GM12873 (cell line): Measurements from ENCODE around the gene RALGPS2.

Source experiments
- TF ChIP-seq, protein P1 (sequence below): IDR thresholded peaks from 2 replicates; pipeline ENCODE4 v1.5.1; 2012; ENCODE audit warnings: low read depth, mild to moderate bottlenecking, moderate library complexity, low read length, control low read depth; ENCODE audit not compliant: insufficient read depth; ENCODE audit errors: missing control alignments

Gene RALGPS2

DNA sequence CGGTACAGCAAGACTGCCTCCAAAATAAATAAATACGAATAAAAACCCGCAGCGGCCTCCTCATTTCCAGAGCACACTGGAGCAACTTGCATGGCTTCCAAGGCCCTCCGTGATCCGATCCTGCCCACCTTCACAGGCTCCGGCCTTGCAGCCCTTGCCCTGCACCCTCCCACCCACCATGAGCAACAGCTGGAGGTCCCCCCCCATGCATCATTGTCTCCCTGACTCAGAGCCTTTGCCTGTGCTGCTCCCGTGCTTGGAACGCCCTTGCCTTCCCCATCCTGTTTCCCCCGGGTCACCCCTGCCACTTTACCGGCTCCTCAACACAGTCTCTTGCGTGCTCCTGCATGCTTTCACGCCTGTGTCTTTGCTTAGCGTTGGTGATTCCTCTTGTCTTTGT lies 216.8 kb downstream of the RALGPS2 start:
- TF ChIP-seq, protein P1, sequence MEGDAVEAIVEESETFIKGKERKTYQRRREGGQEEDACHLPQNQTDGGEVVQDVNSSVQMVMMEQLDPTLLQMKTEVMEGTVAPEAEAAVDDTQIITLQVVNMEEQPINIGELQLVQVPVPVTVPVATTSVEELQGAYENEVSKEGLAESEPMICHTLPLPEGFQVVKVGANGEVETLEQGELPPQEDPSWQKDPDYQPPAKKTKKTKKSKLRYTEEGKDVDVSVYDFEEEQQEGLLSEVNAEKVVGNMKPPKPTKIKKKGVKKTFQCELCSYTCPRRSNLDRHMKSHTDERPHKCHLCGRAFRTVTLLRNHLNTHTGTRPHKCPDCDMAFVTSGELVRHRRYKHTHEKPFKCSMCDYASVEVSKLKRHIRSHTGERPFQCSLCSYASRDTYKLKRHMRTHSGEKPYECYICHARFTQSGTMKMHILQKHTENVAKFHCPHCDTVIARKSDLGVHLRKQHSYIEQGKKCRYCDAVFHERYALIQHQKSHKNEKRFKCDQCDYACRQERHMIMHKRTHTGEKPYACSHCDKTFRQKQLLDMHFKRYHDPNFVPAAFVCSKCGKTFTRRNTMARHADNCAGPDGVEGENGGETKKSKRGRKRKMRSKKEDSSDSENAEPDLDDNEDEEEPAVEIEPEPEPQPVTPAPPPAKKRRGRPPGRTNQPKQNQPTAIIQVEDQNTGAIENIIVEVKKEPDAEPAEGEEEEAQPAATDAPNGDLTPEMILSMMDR = no peak

DNA sequence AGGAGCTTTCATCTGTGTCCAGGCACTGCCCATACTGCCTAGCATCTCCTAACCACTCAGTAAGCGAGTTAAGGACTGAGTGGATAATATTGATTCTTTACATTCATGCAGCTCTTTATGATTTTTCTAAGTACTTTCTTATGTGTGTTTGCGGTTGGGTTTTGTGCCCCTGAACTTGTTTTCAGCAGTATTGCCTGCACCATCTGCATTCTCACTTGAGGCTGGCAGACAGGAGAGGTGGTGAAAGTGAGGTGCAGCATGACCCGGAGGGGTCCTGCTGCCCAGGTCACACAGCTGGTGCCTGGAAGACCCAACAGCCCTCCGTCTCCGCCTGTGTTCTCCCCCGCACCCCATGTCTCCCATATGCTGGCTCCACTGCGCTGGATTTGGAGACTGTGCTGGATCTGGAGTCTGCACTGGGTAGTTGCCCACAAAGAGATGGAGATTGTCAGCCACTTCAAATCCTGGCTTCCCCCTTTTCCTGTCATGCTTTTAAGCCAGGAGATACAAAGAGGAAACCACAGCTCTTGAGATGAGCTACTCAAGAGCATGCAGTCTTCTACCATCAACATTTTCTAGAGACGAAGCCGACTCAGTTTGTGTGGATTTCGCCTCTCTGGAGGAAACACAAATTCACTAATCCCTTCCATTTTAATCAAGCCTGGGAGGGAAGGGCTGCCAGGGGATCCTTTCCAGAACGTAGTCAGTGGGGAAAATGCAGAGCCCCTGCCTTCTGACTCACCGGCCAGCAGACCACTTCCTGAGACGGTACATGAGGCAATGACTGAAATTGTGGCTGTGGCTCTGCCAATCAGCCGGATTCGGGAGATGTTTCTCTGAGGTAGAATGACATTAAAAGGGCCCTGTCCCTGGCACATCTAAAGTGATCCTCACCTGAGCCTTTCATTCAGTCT lies 217.5 kb downstream of the RALGPS2 start:
- TF ChIP-seq, protein P1 = no peak

DNA sequence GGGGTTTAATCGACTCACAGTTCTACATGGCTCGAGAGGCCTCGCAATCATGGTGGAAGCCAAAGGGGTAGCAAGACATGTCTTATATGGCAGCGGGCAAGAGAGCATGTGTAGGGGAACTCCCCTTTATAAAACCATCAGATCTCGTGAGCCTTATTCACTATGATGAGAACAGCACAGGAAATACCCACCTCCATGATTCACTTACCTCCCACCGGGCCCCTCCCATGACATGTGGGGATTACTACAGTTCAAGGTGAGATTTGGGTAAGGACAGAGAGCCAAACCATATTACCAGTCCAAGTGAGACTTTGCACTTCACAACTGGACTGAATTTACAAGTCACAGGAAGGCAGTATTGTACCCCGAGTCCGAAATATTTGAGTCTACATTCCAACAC lies 219.7 kb downstream of the RALGPS2 start:
- TF ChIP-seq, protein P1 = no peak

DNA sequence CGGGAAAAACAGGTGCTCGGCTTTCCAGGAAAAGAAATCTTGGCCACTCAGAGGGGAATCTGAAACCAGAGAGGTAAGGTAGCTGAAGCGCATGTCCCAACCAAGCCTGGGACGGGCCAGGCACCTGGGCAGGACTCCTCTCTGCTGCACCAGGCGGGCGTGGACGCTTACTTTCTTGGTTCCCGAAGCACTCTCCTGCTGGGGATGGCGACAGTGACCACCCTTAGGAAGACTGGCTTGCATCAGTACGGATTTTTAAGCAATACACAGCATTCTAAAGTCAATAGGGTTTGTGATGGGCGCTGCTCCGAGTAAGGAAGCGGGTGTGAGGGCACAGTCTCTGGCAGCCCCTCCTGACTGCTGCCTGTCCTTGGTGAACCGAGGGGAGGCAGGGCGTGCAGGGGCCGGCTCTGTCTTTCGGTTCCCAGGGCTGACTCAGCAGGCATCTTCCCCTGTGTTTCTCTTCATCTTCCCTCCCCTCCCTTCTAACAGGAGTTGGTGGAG lies 220.8 kb downstream of the RALGPS2 start:
- TF ChIP-seq, protein P1 = no peak

DNA sequence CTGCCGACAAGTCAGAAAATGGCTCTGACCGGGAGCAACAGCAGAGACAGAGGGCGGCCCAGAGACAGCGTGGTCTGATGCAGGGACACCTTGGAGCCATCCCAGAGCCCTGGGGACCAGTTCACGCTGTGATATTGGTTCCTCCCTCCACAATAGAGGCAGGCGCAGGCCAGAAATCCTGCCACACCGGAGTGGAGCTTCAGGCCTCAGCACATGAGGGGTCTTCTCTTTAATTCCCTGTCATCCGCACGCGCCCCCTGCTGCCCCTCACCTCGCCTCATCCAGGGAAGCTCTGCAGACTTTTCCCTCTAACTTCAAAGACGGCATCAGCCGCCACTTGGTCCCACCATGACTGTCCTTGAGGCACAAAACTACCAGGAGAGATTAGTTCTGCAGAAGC lies 221.4 kb downstream of the RALGPS2 start:
- TF ChIP-seq, protein P1 = no peak

DNA sequence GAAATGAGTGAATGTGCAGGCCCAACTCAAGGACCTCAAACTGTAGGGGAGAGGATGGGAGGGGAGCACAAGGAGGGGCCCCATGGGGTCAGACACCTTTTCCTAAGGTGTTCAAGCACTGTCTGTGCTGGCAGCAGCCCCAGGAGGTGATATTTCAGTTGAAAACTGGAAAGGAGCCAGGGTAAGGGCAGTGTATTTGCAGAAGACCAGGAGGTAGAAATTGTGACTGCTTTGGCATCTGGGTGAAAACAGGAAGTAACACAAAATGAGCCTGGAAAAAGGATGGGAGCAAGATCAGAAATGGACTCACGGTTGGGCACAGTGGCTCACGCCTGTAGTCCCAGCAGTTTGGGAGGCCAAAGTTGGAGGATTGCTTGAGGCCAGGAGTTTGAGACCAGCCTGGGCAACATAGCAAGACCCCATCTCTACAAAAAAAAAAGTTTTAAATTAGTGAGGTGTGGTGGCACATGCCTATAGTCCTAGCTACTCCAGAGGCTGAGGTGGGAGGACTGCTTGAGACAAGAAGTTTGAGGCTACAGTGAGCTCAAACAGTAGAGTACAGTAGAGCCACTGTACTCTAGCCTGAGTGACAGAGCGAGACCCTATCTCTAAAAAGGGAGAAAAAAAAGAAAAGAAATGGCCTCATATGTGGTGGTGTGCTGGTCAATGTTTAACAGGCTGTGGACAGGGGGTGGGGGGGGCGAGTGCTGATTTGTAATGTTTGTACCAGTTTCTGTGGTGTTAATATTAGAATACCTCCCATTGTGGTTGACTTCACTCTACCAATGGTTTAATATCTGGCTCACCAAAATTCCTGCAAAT lies 222.0 kb downstream of the RALGPS2 start:
- TF ChIP-seq, protein P1 = no peak

DNA sequence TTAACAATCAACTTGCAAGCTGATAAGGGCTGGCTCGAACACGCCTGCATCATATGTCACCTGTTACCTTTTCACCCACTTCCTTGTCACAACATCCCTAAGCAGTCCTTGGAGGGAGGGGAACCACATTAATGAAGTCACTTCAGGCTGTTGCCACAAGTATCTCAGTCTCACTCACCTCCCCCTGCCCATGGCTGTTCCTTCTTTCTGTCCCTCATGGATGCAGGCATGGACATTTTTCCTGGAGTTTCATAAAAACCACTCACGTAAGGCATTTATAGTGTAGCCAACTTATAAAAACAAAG lies 222.6 kb downstream of the RALGPS2 start:
- TF ChIP-seq, protein P1 = no peak
